Measurements from ENCODE around the gene CPT1A.
A peak's percentile ranks its signal among the peaks of the same experiment; 100 is the strongest.
"Not testable (repeated sequence)": the region's sequence is repeated elsewhere in the genome, so short reads cannot be mapped to it uniquely, and the experiment has no call there.

Gene CPT1A

GRCh38 chr11:68841718-68842426 lies at the start of gene CPT1A:
CPT1A (minus strand) TSS chr11:68841916; CDS start chr11:68815474, 26,442 bp downstream.
- DNase-seq: peak; percentile 26 to 64 (median 49)

- DNase-seq: no peak
These were observed 48.9 kb upstream of the CPT1A start for GRCh38 chr11:68890490-68891231.

GRCh38 chr11:68889948-68890446 lies 48.3 kb upstream of the CPT1A start:
- DNase-seq: no peak

- not testable (repeated sequence) for DNase-seq
These were observed 43.1 kb upstream of the CPT1A start for GRCh38 chr11:68884827-68885226.

- DNase-seq: no peak
These were observed 40.7 kb upstream of the CPT1A start for GRCh38 chr11:68882391-68882790.

- no peak for DNase-seq
These were observed 39.6 kb upstream of the CPT1A start for GRCh38 chr11:68881320-68881719.

GRCh38 chr11:68880851-68881250 lies 39.1 kb upstream of the CPT1A start:
- no peak for DNase-seq

GRCh38 chr11:68878022-68878421 lies 36.3 kb upstream of the CPT1A start:
- no peak for DNase-seq

- DNase-seq: no peak
These were observed 30.7 kb upstream of the CPT1A start for GRCh38 chr11:68872216-68873003.

GRCh38 chr11:68870470-68870869 lies 28.8 kb upstream of the CPT1A start:
- no peak for DNase-seq

GRCh38 chr11:68868221-68868835 lies 26.6 kb upstream of the CPT1A start:
- DNase-seq: no peak

GRCh38 chr11:68867066-68867465 lies 25.4 kb upstream of the CPT1A start:
- DNase-seq: no peak

- no peak for DNase-seq
These were observed 23.5 kb upstream of the CPT1A start for GRCh38 chr11:68865241-68865640.

- DNase-seq: no peak
These were observed 22.0 kb upstream of the CPT1A start for GRCh38 chr11:68863553-68864265.

GRCh38 chr11:68862421-68862820 lies 20.7 kb upstream of the CPT1A start:
- DNase-seq: no peak

- DNase-seq: no peak
These were observed 17.4 kb upstream of the CPT1A start for GRCh38 chr11:68859123-68859522.

GRCh38 chr11:68857037-68857586 lies 15.4 kb upstream of the CPT1A start:
- DNase-seq: no peak

- not testable (repeated sequence) for DNase-seq
These were observed 14.8 kb upstream of the CPT1A start for GRCh38 chr11:68856425-68857030.

- peak in 2 of 6 experiments; percentile 6 to 29 for DNase-seq
These were observed 13.7 kb upstream of the CPT1A start for GRCh38 chr11:68855205-68855981.

- no peak for DNase-seq
These were observed 12.7 kb upstream of the CPT1A start for GRCh38 chr11:68854273-68854958.
